Adrenal gland (tissue), 12 donors: Measurements from ENCODE around the gene TNFRSF25. TPM values are rescaled to one million over a fixed set of nuclear protein-coding genes. Genes with fewer than 3 reads are reported as not detected.
"Not testable (repeated sequence)": the region's sequence is repeated elsewhere in the genome, so short reads cannot be mapped to it uniquely, and the experiment has no call there.

Source experiments
- DNase-seq, 7 donors: peaks; one replicate each; pipeline ENCODE4 v3.0.0-alpha.2; 2019 to 2020
- H3K27ac ChIP-seq, 5 donors: fragments of 200-600 bp; sonication (generic) in 4 of 5; 1 replicate in 3 of 5; 2 replicates in 2 of 5; pipeline versions ENCODE4 v1.5.1 to v1.8.0; 2016 to 2020; ENCODE audit warnings: mild to moderate bottlenecking in 1 of 5
- H3K27me3 ChIP-seq: fragments of 200-600 bp; 2 replicates; pipeline ENCODE4 v1.8.0; 2021
- H3K36me3 ChIP-seq, 2 donors: fragments of 200-600 bp; replicated peaks in 1 of 2; 1 replicate in 1 of 2; 2 replicates in 1 of 2; pipeline versions ENCODE4 v1.5.1 to v1.8.0; 2018 to 2022
- H3K4me1 ChIP-seq, 2 donors: fragments of 200-600 bp; replicated peaks in 1 of 2; 1 replicate in 1 of 2; 2 replicates in 1 of 2; pipeline versions ENCODE4 v1.5.1 to v1.8.0; 2018 to 2021
- H3K4me3 ChIP-seq, 4 donors: fragments of 200-600 bp; sonication (generic) in 3 of 4; one replicate each; pipeline ENCODE4 v1.5.1; 2016 to 2018
- H3K9me3 ChIP-seq, 3 donors: fragments of 200-600 bp; sonication (generic) in 1 of 3; replicated peaks in 1 of 3; 1 replicate in 2 of 3; 2 replicates in 1 of 3; pipeline versions ENCODE4 v1.5.1 to v1.8.0; 2016 to 2021
- CTCF ChIP-seq, 6 experiments: fragments of 450-650 bp in 4 of 6; fragments of 200-600 bp in 2 of 6; sonication (generic) in 1 of 6; IDR thresholded peaks; 1 replicate in 5 of 6; 2 replicates in 1 of 6; pipeline versions ENCODE4 v1.5.1 to v1.8.0; 2016 to 2021; ENCODE audit warnings: antibody characterized with exemption in 6 of 6, mild to moderate bottlenecking in 2 of 6, moderate library complexity in 1 of 6
- POLR2A ChIP-seq, 2 donors: fragments of 450-650 bp; IDR thresholded peaks; one replicate each; pipeline ENCODE4 v1.6.1; 2017; ENCODE audit warnings: antibody characterized with exemption in 2 of 2, mild to moderate bottlenecking in 2 of 2, moderate library complexity in 1 of 2
- WGBS, 4 donors: extraction: QIAGEN DNeasy Blood & Tissue Kit in 2 of 4; methylation state at CpG; one replicate each; pipeline versions ENCODE4 v1.1.5 to v1.1.7; 2013 to 2017; 5-methylcytosine and 5-hydroxymethylcytosine counted together
- intact Hi-C, 2 donors: fragments of 100-400 bp; cut with DNase I; formaldehyde crosslinking; loops; one replicate each; pipeline versions ENCODE4 v1.14.1 to v1.15.0; 2022 to 2023
- polyA plus RNA-seq, 3 donors: library from polyadenylated mRNA; stranded (reverse); fragments of 200-250 nt in 2 of 3; fragments of 350-450 nt in 1 of 3; fragmentation: Illumina TruSeq in 1 of 3; extraction: RNeasy Lipid Tissue Mini Kit (QIAGEN cat#74804) in 1 of 3; gene quantifications; one replicate each; pipeline ENCODE4 v1.2.3, GENCODE V29; 2013 to 2014
- total RNA-seq, 9 donors: library from RNA; depleted of rRNA in 4 of 9; stranded (reverse); fragments of >200 nt in 4 of 9; fragments of 120-200 nt in 1 of 9; fragmentation: NEBNext Ultra II Directional in 1 of 9; extraction: Animal tissue kit (Norgen Biotek cat#: 25700) in 1 of 9; gene quantifications; one replicate each; pipeline versions ENCODE4 v1.1.0 to v1.2.4, GENCODE V29; 2013 to 2023
- donor health status: healthy with polysubstance abuse.
- donor health status: Bipolar disorder and iron deficiency.
- donor health status: DM: yes; HTN: yes; CAD: no.
- donor health status: DM: no; HTN: no; CAD: no.
- donor health status: DM: no; HTN: no; CAD: no.
- donor health status: DM: yes; HTN: yes; CAD: no.

The TNFRSF25 gene
- total and polyA plus RNA-seq, 12 donors: 1.2 to 169 (median 9.7) TPM

- H3K36me3 ChIP-seq, H3K4me3 ChIP-seq, H3K27ac ChIP-seq, H3K9me3 ChIP-seq, intact Hi-C loops, DNase-seq: not testable (repeated sequence)
- WGBS, 4 donors: 60 to 90% (median 71%) methylated on average over 1 to 6 of the region's 6 CpGs
- Histone ChIP-seq H3K4me1 (peaks cover 15 to 22% of the 10 kb centered on the region in 2 donors), H3K27me3 (peaks cover 22% of the 10 kb centered on the region)
Measured at GRCh38 chr1:6428453-6428852, 37.5 kb downstream of the TNFRSF25 start.

GRCh38 chr1:6427441-6428390 lies 38.3 kb downstream of the TNFRSF25 start:
- H3K4me1 ChIP-seq: peaks cover 19 to 29% of the 10 kb centered on the region in 2 donors
- H3K4me3 ChIP-seq: no peak overlapping the region
- 69 to 81% (median 70%) methylated on average over 14 to 26 of the region's 26 CpGs for WGBS, 4 donors
- H3K27ac ChIP-seq: no peak overlapping the region
- DNase-seq: peak in 1 of 7 donors; percentile 35
- no peaks in the 10 kb centered on the region for H3K36me3 ChIP-seq
- intact Hi-C loops: no loop called here
- H3K9me3 ChIP-seq: no peaks in the 10 kb centered on the region
- TF ChIP-seq CTCF (IDR thresholded peaks at IDR 0.05) (no peak), POLR2A (IDR thresholded peaks at IDR 0.05) (no peak)
- peaks cover 22% of the 10 kb centered on the region for H3K27me3 ChIP-seq

GRCh38 chr1:6426972-6427350 lies 39.0 kb downstream of the TNFRSF25 start:
- H3K4me1 ChIP-seq: peaks cover 19 to 30% of the 10 kb centered on the region in 2 donors
- TF ChIP-seq POLR2A (IDR thresholded peaks at IDR 0.05) (no peak), CTCF (IDR thresholded peaks at IDR 0.05) (no peak)
- no peak for DNase-seq
- no peaks in the 10 kb centered on the region for H3K9me3 ChIP-seq
- peaks cover 22% of the 10 kb centered on the region for H3K27me3 ChIP-seq
- H3K27ac ChIP-seq: no peak overlapping the region
- no peak overlapping the region for H3K4me3 ChIP-seq
- no peaks in the 10 kb centered on the region for H3K36me3 ChIP-seq
- intact Hi-C loops: no loop called here
- 80 to 86% (median 84%) methylated on average over 7 to 10 of the region's 10 CpGs for WGBS, 4 donors

GRCh38 chr1:6426277-6426971 lies 39.5 kb downstream of the TNFRSF25 start:
- intact Hi-C loops: no loop called here
- no peak overlapping the region for H3K27ac ChIP-seq
- 62 to 80% (median 64%) methylated on average over 3 to 9 of the region's 9 CpGs for WGBS, 4 donors
- no peak overlapping the region for H3K4me3 ChIP-seq
- H3K36me3 ChIP-seq: no peaks in the 10 kb centered on the region
- H3K27me3 ChIP-seq: peaks cover 22% of the 10 kb centered on the region
- H3K9me3 ChIP-seq: no peaks in the 10 kb centered on the region
- TF ChIP-seq CTCF (IDR thresholded peaks at IDR 0.05) (no peak), POLR2A (IDR thresholded peaks at IDR 0.05) (no peak)
- DNase-seq: peak in 4 of 7 donors; percentile 50 to 71 (median 55)
- H3K4me1 ChIP-seq: peaks cover 19 to 30% of the 10 kb centered on the region in 2 donors
